GM19240 (cell line): ENCODE data around the gene ABCD1.
A peak's percentile ranks its signal among the peaks of the same experiment; 100 is the strongest.
"Not testable (repeated sequence)": the region's sequence is repeated elsewhere in the genome, so short reads cannot be mapped to it uniquely, and the experiment has no call there.

Experiments used
- DNase-seq: peaks from one replicate; pipeline ENCODE4 v3.0.0; 2011; ENCODE audit warnings: low spot score; ENCODE audit not compliant: insufficient read length

ABCD1 gene

DNA sequence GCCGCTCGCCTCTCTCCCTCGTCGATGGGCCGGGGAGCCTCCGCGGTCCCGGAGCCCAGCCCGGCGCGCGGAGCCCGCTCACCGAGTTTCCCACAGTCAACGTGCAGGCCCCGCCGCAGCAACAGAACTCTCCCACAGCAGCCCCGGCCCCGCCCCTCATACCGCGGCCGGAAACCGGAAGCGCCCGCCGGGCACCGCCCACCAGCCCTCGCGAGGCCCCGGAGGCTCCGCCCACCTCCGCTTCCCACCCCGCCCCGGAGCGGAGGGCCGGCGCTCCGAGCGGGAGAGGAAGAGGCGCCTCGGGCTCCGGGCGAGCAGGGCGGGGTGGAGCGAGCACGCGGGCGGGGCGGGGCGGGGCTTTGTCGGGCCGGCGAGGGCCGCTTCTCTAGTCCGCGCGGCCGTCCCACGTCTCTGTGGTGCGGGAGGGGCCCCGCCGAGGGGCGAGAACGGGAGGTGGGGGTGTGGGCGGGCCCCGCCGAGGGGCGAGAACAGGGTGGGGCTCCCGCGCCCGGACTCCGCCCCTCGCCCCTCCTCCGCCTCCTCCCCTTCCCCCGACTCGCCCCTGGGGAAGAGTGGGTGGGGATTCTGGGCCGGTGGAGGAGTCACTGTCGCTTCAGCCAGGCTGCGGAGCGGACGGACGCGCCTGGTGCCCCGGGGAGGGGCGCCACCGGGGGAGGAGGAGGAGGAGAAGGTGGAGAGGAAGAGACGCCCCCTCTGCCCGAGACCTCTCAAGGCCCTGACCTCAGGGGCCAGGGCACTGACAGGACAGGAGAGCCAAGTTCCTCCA, at the start of gene ABCD1, which contains the start of gene BCAP31:
Gene ABCD1 (plus strand): TSS at position 605 of the 787 bp plus-strand sequence. CDS start 411 bp downstream, outside the sequence.
Gene BCAP31 (minus strand): TSS at position 136 of the 787 bp plus-strand sequence. CDS start 1,143 bp downstream, outside the sequence.
- DNase-seq, result peak; percentile 65

DNA sequence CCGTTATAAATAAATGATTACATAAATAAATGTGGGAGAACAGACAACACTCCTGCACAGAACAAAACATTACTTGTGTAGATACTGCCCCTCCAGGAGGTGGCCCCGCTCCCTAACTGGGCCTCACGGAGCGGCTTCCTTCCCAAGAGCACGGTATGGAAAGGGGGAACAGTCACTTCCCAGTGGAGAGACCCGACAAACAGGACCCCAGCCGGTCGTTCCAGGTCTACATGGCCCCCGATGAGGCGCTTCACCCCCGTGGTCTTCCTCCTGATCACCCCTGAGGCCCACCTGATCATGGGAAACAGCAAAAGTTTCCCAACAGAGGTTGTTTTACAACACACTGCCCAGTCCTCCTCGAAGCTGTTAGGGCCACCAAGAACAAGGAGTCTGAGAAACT, 43.5 kb upstream of the ABCD1 start:
- DNase-seq, result no peak

DNA sequence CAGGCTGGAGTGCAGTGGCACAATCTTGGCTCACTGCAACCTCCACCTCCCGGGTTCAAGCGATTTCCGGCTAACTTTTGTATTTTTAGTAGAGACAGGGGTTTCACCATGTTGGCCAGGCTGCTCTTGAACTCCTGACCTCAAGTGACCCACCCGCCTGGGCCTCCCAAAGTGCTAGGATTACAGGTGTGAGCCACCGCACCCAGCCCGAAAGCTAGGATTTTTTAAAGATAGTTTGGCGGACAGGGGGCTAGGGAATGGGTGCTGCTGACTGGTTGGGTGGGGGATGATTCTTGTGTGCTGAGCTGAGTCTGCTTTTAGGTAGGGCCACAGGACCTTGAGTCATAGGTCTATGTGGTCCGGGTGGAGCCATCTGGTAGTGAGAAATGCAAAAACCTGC, 41.2 kb upstream of the ABCD1 start:
- DNase-seq, result not testable (repeated sequence)

DNA sequence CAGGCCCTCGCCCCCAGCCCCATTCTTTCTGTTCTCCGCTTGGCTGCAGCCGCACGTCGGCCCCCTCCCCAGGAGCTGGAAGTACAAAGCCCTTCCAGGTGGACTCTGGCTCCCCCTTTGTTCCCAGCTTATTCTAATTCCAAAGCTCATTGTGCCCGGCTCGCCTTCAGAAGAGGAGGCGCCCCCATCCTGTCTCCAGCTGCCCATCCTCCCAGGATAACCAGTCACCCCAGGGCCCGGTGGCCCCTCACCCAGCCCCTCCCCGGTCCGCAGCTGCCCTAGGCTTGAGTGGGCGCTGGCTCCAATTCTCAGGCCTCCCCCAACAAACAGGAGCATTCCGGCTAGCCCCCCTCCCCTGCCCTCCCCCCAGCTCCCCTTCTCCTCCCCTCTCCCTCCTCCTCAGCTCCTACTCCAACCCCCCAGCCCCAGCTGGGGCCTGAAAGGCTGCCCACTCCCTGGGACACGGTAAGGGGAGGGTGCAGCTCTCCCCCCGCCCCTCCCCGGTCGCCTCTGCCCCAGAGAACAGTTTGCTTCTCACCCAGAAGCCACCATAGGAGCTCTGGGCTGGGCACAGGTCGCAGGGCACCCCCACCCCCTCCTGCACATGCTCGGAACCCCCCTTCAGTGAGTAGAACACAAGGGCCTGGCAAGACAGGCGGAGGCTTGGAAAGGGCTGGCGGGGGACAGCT, 40.0 kb upstream of the ABCD1 start:
- no peak for DNase-seq

DNA sequence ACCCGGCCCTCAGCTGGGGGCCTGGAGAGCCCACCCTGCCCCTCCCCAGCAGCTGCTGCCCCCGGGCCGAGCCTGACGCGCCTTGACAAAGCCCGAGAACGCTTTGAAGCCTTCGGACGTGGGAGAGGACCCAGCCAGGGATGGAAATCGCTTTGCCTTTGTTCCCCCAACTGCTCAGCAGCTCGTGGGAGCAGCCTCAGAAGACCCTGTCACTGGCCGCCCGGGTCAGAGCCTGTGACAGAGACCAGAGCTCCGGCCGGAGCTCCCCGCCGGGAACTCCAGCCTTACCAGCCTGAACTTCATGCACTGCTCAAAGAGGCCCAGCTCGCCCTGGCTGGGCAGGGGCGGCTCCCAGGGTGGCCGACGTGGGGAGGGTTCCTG, 39.5 kb upstream of the ABCD1 start:
- no peak for DNase-seq

DNA sequence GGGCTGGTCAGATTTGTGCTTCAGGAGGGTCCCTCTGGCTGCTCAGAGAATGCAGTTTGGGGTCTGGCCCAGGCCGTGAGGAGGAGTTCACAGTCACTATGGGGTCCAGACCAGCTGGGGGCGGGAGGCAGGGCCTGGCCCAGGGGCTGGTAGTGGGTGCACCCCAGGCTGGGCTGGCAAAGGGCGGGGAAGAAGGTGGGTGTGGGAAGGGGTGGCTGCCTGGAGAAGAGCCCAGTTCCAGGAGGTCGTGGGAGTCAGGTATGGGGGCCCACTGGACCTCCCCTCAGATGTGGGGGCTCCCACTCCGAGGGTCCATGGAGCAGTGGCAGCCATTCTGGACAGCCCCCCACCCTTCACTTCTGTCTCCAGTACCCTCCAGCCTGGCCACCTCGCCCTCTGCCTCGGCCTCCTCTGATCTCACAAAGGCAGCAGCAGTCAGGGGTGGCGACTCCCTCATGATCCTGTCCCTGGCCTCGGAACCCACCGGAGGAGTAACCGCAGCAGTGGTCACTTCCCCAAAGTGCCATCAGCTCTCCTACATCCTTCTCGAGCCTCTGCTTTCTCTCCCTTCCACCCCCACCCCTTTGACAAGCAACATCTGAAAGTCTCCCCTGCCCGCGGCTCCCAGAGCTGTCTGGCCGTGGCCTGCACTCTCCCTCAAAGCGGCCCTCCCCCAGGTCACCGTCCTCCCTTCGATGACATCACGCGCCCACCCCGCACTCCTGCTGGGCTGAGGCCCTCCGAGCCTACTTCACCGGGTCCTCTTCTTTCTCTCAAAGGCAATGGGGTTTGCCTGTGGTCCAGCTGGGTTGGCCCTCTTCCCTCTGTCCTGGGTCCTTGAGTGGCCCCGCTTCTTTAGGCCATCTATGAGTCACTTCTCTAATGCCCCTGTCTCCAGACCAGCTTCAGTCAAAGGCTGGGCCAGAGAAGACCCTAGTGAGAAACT, 38.6 kb upstream of the ABCD1 start:
- DNase-seq, result no peak

DNA sequence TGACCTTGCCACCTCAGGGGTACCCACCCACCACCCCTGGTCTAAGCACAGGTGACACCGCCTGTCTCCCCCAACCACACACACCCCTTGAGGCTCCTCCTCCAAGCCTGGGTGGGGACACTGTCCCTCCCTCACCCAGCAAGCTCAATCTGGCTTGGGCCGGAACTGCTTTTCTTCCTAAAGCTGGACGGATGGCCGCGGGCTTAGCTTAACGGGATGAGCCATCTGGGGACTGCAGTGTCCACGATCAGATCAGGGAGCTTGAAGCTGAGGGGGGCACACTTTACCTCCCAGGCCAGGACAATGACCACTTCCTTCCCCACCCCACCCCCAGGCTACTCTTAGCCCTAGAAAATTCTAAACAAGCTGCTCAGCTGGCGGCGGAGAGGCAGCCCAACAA, 37.9 kb upstream of the ABCD1 start:
- DNase-seq, result no peak

DNA sequence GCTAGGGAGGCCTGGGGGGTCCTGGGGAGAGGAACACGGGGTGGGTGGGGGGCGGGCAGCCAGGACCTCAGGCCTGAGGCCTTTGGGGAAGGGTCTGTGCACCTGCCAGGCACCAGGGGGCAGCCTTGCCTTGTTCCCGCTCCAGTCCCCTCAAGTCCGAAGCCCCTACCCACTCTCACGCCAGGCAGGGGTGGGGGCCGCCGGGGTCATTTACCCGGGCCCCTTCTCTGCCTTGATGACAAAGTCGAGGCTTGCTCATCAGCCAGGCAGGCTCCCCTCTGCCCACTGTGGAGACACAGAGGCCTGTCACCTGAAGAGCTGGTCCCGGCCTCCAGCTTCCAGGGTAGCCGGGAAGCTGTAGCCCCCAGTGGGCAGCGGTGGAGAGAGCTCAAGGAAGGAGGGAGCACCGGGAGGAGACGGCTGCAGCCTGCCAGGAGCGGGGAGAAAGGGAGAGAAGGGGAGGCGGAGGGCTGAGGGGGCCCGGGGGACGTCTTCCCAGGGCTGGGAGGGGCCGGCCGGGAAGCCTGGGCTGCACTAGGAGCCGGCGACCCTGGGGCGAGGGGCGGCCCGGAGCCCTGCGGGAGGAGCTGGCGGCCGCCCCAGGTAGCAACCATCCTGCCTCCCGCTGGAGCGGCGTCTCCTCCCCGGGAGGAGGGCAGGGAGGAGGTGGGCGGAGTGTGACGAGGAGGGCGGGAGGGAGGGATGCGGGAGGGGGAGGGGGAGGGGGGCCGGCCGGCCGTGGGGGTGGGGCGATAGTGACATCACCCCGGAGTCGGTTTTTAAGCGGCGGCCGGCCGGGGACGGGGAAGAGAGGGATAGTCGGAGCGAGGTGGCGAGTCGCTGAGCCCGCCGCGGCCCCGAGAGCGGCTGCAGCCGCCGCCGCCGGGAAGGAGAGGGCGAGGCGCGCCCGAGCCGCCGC, 37.3 kb upstream of the ABCD1 start, which contains the start of gene SLC6A8:
Gene SLC6A8 (plus strand): TSS at position 806 of the 919 bp plus-strand sequence. CDS start 649 bp downstream, outside the sequence.
- no peak for DNase-seq

DNA sequence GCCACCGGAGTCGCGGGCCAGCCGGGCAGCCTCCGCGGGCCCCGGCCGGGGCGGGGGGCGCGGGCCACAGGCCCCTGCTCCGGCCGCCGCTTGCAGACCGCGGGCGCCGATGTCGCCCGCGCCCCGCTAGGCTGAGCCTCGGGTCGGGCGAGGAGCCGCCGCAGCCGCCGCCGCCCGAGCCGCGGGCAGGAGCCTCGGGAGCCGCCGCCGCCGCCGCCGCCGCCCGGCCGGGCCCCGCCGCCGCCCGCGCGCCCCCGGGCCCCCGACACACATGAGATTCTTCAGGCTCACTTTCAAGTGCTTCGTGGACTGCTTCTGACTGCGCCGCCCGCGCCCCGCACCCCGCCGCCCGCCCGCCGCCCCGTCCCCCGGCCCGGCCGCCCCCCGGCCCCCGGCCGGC, 36.6 kb upstream of the ABCD1 start:
- no peak for DNase-seq

DNA sequence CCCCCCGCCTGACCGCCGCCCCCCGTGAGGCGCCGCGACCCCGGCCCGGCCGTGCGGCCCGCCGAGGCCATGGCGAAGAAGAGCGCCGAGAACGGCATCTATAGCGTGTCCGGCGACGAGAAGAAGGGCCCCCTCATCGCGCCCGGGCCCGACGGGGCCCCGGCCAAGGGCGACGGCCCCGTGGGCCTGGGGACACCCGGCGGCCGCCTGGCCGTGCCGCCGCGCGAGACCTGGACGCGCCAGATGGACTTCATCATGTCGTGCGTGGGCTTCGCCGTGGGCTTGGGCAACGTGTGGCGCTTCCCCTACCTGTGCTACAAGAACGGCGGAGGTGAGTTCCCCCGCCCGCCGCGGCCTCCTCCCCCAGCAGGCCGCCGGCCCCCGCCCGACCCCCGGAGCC, 36.1 kb upstream of the ABCD1 start:
- DNase-seq, result no peak

DNA sequence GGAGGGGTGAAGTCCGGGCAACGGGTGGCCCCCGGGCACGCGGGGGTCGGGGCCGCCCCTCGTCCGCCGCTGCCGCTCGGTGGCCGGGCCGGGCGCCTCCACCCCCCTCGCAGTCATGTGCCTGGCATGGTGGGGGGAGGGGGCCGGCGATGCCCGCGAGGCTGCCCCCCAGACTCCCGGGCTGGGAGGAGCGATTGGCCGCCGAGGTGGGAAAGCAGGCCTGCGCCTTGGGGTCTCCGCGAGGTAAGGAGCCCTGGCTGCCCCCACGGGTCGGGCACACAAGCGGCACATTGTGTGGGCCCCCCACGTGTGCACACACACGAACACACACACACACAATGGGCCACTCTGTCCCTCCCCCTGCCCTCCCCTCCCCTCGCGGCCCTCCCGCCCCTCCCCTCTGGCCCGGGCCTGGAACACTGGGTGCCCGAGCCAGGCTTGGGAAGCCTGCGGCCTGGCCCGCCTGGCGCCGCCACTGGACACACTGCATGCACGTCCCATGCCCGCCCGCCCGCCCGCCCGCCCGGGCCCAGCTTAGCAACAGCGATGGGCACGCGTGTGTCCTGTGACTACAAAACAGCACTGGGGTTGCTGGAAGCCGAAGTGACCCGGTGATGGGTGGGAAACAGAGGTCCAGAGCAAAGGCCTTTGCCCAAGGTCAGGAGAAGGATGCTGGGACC, 35.6 kb upstream of the ABCD1 start:
- no peak for DNase-seq

DNA sequence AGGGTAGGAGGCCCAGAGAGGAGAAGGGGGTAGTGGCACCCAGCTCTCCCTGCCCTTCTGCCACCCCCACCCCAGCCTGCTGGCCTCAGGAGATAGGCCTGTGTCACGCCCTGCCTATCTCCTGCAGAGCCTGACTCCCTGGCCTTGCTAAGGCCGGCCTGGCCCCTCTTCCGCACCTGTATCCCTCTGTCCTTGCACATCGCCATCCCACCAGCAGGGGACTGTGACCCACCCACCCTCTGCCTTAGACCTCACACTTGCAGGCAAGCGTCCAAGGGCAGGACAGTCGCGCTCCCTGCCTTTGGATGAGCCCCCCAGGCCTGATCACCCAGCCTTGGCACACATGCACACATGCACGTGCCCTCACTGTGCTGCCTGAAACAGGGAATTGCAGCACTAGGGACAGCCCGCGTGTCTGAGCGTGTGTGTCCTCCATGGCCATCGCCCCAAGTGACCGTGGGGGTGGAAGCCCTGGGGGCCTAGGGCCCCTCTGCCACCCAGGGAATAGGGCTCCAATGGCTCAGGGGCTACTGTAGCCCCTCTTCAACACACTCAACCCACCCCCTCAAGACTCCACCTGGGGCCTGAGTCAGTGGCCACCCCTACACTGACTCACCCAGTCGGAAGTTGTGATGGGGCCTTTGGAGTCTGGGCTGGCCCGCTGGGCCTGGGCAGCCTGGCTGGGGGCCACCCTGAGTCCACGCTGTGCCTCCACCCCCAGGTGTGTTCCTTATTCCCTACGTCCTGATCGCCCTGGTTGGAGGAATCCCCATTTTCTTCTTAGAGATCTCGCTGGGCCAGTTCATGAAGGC, 34.8 kb upstream of the ABCD1 start:
- DNase-seq, result no peak

DNA sequence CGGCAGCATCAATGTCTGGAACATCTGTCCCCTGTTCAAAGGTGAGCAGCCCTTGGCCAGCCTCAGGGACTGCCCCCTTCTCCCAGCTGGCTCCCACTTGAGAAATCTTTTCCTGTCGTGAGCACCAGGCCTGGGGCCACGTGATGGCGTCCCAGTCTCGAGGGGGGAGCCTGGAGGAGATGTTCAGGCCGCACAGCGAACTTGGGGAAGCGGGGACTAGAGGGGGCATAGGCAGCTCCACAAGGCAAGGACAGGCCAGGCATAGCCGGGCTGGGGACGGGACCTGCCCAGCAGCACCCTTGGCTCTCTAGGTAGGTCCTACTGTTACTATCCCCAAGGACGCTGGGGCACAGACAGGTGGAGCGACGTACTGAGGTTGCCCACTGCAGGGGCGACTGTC, 34.2 kb upstream of the ABCD1 start:
- no peak for DNase-seq

DNA sequence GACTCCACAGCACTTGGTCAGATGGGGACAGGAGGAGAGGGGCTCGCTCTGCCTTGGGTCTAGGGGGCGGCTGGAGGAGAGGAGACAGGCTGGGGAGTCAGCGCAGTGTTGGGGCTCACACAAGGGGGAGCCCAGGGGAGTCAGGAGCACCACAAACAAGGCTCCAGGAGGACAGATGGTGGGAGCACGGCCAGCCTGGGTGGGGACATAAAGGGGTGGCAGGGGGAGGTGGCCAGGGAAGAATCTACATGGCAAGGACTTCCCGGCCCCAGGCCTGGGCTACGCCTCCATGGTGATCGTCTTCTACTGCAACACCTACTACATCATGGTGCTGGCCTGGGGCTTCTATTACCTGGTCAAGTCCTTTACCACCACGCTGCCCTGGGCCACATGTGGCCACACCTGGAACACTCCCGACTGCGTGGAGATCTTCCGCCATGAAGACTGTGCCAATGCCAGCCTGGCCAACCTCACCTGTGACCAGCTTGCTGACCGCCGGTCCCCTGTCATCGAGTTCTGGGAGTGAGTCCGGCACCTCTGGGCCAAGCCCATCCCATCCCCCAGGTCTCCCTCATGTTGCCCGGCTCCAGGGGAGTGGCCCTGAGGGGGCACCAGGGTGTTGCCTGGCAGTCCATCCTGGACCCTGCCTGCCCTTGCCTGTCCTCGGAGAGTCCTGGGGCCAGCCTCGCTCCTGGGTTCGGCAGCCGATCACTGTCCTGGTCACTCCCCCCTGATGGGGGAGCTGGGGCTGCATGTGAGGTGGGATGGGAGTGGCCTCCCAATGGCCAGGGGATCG, 33.4 kb upstream of the ABCD1 start:
- DNase-seq, result not testable (repeated sequence)

DNA sequence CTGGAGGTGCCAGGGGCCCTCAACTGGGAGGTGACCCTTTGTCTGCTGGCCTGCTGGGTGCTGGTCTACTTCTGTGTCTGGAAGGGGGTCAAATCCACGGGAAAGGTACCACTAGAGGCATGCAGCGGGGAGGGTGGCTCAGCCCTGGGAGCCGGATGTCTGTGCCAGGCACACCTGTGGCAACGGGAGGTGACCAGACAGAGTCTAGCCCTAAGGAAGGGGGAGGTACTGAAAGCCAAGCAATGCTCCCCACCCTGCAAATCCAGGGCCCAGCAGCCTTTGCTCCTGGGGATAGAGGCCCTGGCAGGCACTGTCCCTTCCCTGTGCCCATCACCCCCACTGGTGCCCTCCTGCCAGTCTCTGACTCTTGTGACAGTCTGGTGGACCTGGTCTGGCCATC, 32.7 kb upstream of the ABCD1 start:
- DNase-seq, result no peak

DNA sequence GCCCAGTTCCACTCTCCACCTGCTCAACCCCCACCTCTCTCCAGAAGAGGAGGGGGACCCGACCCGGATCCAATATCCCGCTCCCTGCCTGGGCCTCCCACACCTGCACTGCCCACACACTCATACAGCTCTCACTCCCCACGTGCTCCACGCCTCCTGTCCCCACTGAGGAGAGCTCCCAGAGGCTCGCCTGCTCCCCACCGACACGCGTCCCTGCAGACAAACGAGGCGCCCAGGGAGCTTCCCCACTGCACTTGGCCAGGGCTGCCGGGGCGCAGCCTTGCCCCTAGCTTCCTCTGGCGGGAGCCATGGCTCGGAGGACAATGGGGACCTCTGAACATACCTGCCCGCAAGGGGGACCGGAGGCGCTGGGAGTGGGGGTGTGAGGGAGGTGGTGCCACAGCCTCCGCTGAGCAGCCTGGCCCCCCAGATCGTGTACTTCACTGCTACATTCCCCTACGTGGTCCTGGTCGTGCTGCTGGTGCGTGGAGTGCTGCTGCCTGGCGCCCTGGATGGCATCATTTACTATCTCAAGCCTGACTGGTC, 32.0 kb upstream of the ABCD1 start:
- no peak for DNase-seq

DNA sequence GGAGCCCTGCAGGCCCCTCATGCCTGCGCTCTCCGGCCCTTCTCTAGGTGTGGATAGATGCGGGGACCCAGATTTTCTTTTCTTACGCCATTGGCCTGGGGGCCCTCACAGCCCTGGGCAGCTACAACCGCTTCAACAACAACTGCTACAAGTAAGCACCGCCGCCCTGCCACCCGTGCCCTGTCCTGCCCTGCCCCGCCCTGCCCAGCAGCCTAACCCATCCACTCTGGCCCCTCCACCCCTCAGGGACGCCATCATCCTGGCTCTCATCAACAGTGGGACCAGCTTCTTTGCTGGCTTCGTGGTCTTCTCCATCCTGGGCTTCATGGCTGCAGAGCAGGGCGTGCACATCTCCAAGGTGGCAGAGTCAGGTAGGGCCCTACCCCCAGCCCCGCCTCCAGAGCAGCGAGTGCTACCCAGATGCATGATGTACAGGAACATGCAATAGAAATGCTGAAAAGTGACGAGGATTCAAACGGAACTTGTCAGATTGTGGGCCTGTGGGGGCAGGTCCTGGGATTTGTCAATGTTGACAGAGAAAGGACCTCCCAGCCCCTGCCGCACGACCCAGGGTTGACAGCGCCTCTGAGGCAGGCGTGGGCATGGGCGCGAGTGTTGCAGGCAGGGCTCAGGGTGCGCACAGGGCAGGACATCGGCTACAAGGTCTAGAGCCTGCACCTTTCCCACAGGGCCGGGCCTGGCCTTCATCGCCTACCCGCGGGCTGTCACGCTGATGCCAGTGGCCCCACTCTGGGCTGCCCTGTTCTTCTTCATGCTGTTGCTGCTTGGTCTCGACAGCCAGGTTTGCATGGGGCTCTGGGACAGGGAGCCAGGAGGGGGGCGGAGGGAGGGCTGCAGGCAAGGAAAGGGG, 31.2 kb upstream of the ABCD1 start:
- no peak for DNase-seq
